ENCODE measurements around the gene TSPAN16. TPM values are rescaled to one million over a fixed set of nuclear protein-coding genes. Genes with fewer than 3 reads are reported as not detected.
A peak's percentile ranks its signal among the peaks of the same experiment; 100 is the strongest.

Gene TSPAN16
- total RNA-seq, 1 experiment from 2014 or later = not detected

- DNase-seq (ENCODE audit: low spot score) = peak; percentile 33
These were observed 27.1 kb upstream of the TSPAN16 start for GRCh38 chr19:11268783-11269267.

- DNase-seq (ENCODE audit: low spot score) = no peak
These were observed 26.6 kb upstream of the TSPAN16 start for GRCh38 chr19:11269408-11269807.

GRCh38 chr19:11273296-11273695 lies 22.7 kb upstream of the TSPAN16 start:
- no peak for DNase-seq (ENCODE audit: low spot score)

GRCh38 chr19:11273989-11274388 lies 22.0 kb upstream of the TSPAN16 start:
- no peak for DNase-seq (ENCODE audit: low spot score)

GRCh38 chr19:11274533-11275086 lies 21.4 kb upstream of the TSPAN16 start:
- no peak for DNase-seq (ENCODE audit: low spot score)

- DNase-seq (ENCODE audit: low spot score) = no peak
These were observed 17.3 kb upstream of the TSPAN16 start for GRCh38 chr19:11278670-11279069.

GRCh38 chr19:11279505-11280236 lies 16.3 kb upstream of the TSPAN16 start:
- no peak for DNase-seq (ENCODE audit: low spot score)

GRCh38 chr19:11281356-11282049 lies 14.5 kb upstream of the TSPAN16 start:
- no peak for DNase-seq (ENCODE audit: low spot score)

- no peak for DNase-seq (ENCODE audit: low spot score)
These were observed 11.4 kb upstream of the TSPAN16 start for GRCh38 chr19:11284515-11284914.

GRCh38 chr19:11286312-11286974 lies 9.5 kb upstream of the TSPAN16 start:
- DNase-seq (ENCODE audit: low spot score) = no peak

- DNase-seq (ENCODE audit: low spot score) = peak; percentile 41
These were observed 7.6 kb upstream of the TSPAN16 start for GRCh38 chr19:11288349-11288748.

GRCh38 chr19:11290256-11290655 lies 5.7 kb upstream of the TSPAN16 start:
- DNase-seq (ENCODE audit: low spot score) = no peak

GRCh38 chr19:11291415-11291814 lies 4.5 kb upstream of the TSPAN16 start:
- no peak for DNase-seq (ENCODE audit: low spot score)

GRCh38 chr19:11291991-11292390 lies 4.0 kb upstream of the TSPAN16 start:
- no peak for DNase-seq (ENCODE audit: low spot score)

- DNase-seq (ENCODE audit: low spot score) = peak; percentile 86
These were observed 2.2 kb upstream of the TSPAN16 start for GRCh38 chr19:11293433-11294389.

- no peak for DNase-seq (ENCODE audit: low spot score)
These were observed 780 bp upstream of the TSPAN16 start for GRCh38 chr19:11295180-11295579.

GRCh38 chr19:11296264-11296663 lies 304 bp downstream of the TSPAN16 start:
- DNase-seq (ENCODE audit: low spot score) = no peak

GRCh38 chr19:11299946-11300810 lies 4.2 kb downstream of the TSPAN16 start:
- no peak for DNase-seq (ENCODE audit: low spot score)

GRCh38 chr19:11300811-11301120 lies 4.8 kb downstream of the TSPAN16 start:
- no peak for DNase-seq (ENCODE audit: low spot score)

GRCh38 chr19:11304936-11305335 lies 9.0 kb downstream of the TSPAN16 start:
- no peak for DNase-seq (ENCODE audit: low spot score)

Data from HT-29 (cell line).